ENCODE data around the gene DCLK2.

The DCLK2 gene

GRCh38 chr4:150090836-150091235 is 12.6 kb downstream of the DCLK2 start:
- Histone ChIP-seq H3K4me1 (ENCODE audit: insufficient read depth, low read length) (peaks cover 4% of the 10 kb centered on the region), H3K4me3 (ENCODE audit: low read depth in 1 of 2, low read length in 2 of 2) (no peak overlapping the region), H3K9me3 (ENCODE audit: low read length) (no peaks in the 10 kb centered on the region), H3K27me3 (ENCODE audit: control insufficient read depth in 1 of 2, insufficient read depth in 2 of 2, low read length in 2 of 2) (no peaks in the 10 kb centered on the region), H3K9ac (ENCODE audit: low read length) (no peak overlapping the region), H3K36me3 (ENCODE audit: insufficient read depth, low read length) (no peaks in the 10 kb centered on the region), H3K27ac (ENCODE audit: low read depth, low read length) (no peak overlapping the region)

- H3K4me3 ChIP-seq (ENCODE audit: low read depth in 1 of 2, low read length in 2 of 2): no peak overlapping the region
- no peaks in the 10 kb centered on the region for H3K36me3 ChIP-seq (ENCODE audit: insufficient read depth, low read length)
- H3K4me1 ChIP-seq (ENCODE audit: insufficient read depth, low read length): peaks cover 2% of the 10 kb centered on the region
- no peak overlapping the region for H3K9ac ChIP-seq (ENCODE audit: low read length)
- no peak overlapping the region for H3K27ac ChIP-seq (ENCODE audit: low read depth, low read length)
- no peaks in the 10 kb centered on the region for H3K9me3 ChIP-seq (ENCODE audit: low read length)
- H3K27me3 ChIP-seq (ENCODE audit: control insufficient read depth in 1 of 2, insufficient read depth in 2 of 2, low read length in 2 of 2): no peaks in the 10 kb centered on the region
Observed at GRCh38 chr4:150094676-150095075, 16.4 kb downstream of the DCLK2 start.

- no peak overlapping the region for H3K27ac ChIP-seq (ENCODE audit: low read depth, low read length)
- H3K36me3 ChIP-seq (ENCODE audit: insufficient read depth, low read length): no peaks in the 10 kb centered on the region
- no peak overlapping the region for H3K9ac ChIP-seq (ENCODE audit: low read length)
- H3K9me3 ChIP-seq (ENCODE audit: low read length): no peaks in the 10 kb centered on the region
- no peaks in the 10 kb centered on the region for H3K4me1 ChIP-seq (ENCODE audit: insufficient read depth, low read length)
- H3K27me3 ChIP-seq (ENCODE audit: control insufficient read depth in 1 of 2, insufficient read depth in 2 of 2, low read length in 2 of 2): no peaks in the 10 kb centered on the region
- no peak overlapping the region for H3K4me3 ChIP-seq (ENCODE audit: low read depth in 1 of 2, low read length in 2 of 2)
Observed at GRCh38 chr4:150096625-150097024, 18.4 kb downstream of the DCLK2 start.

GRCh38 chr4:150098214-150098613 is 20.0 kb downstream of the DCLK2 start:
- Histone ChIP-seq H3K36me3 (ENCODE audit: insufficient read depth, low read length) (no peaks in the 10 kb centered on the region), H3K4me3 (ENCODE audit: low read depth in 1 of 2, low read length in 2 of 2) (no peak overlapping the region), H3K4me1 (ENCODE audit: insufficient read depth, low read length) (no peaks in the 10 kb centered on the region), H3K9me3 (ENCODE audit: low read length) (no peaks in the 10 kb centered on the region), H3K27me3 (ENCODE audit: control insufficient read depth in 1 of 2, insufficient read depth in 2 of 2, low read length in 2 of 2) (no peaks in the 10 kb centered on the region), H3K9ac (ENCODE audit: low read length) (no peak overlapping the region), H3K27ac (ENCODE audit: low read depth, low read length) (no peak overlapping the region)

GRCh38 chr4:150104404-150105027 is 26.3 kb downstream of the DCLK2 start:
- Histone ChIP-seq H3K36me3 (ENCODE audit: insufficient read depth, low read length) (no peaks in the 10 kb centered on the region), H3K27me3 (ENCODE audit: control insufficient read depth in 1 of 2, insufficient read depth in 2 of 2, low read length in 2 of 2) (no peaks in the 10 kb centered on the region), H3K4me1 (ENCODE audit: insufficient read depth, low read length) (peaks cover 7% of the 10 kb centered on the region), H3K4me3 (ENCODE audit: low read depth in 1 of 2, low read length in 2 of 2) (no peak overlapping the region), H3K9ac (ENCODE audit: low read length) (no peak overlapping the region), H3K9me3 (ENCODE audit: low read length) (no peaks in the 10 kb centered on the region), H3K27ac (ENCODE audit: low read depth, low read length) (no peak overlapping the region)

- Histone ChIP-seq H3K9me3 (ENCODE audit: low read length) (no peaks in the 10 kb centered on the region), H3K27me3 (ENCODE audit: control insufficient read depth in 1 of 2, insufficient read depth in 2 of 2, low read length in 2 of 2) (no peaks in the 10 kb centered on the region), H3K9ac (ENCODE audit: low read length) (no peak overlapping the region), H3K27ac (ENCODE audit: low read depth, low read length) (no peak overlapping the region), H3K4me3 (ENCODE audit: low read depth in 1 of 2, low read length in 2 of 2) (no peak overlapping the region), H3K4me1 (ENCODE audit: insufficient read depth, low read length) (peaks cover 7% of the 10 kb centered on the region), H3K36me3 (ENCODE audit: insufficient read depth, low read length) (no peaks in the 10 kb centered on the region)
Observed at GRCh38 chr4:150106886-150107285, 28.6 kb downstream of the DCLK2 start.

- Histone ChIP-seq H3K36me3 (ENCODE audit: insufficient read depth, low read length) (no peaks in the 10 kb centered on the region), H3K4me3 (ENCODE audit: low read depth in 1 of 2, low read length in 2 of 2) (no peak overlapping the region), H3K9ac (ENCODE audit: low read length) (no peak overlapping the region), H3K4me1 (ENCODE audit: insufficient read depth, low read length) (peaks cover 7% of the 10 kb centered on the region), H3K9me3 (ENCODE audit: low read length) (no peaks in the 10 kb centered on the region), H3K27me3 (ENCODE audit: control insufficient read depth in 1 of 2, insufficient read depth in 2 of 2, low read length in 2 of 2) (no peaks in the 10 kb centered on the region), H3K27ac (ENCODE audit: low read depth, low read length) (no peak overlapping the region)
Observed at GRCh38 chr4:150108691-150109090, 30.4 kb downstream of the DCLK2 start.

- Histone ChIP-seq H3K4me1 (ENCODE audit: insufficient read depth, low read length) (peaks cover 14% of the 10 kb centered on the region), H3K9ac (ENCODE audit: low read length) (no peak overlapping the region), H3K27me3 (ENCODE audit: control insufficient read depth in 1 of 2, insufficient read depth in 2 of 2, low read length in 2 of 2) (no peaks in the 10 kb centered on the region), H3K27ac (ENCODE audit: low read depth, low read length) (no peak overlapping the region), H3K36me3 (ENCODE audit: insufficient read depth, low read length) (no peaks in the 10 kb centered on the region), H3K9me3 (ENCODE audit: low read length) (no peaks in the 10 kb centered on the region), H3K4me3 (ENCODE audit: low read depth in 1 of 2, low read length in 2 of 2) (no peak overlapping the region)
Observed at GRCh38 chr4:150114641-150115040, 36.4 kb downstream of the DCLK2 start.

- no peaks in the 10 kb centered on the region for H3K27me3 ChIP-seq (ENCODE audit: control insufficient read depth in 1 of 2, insufficient read depth in 2 of 2, low read length in 2 of 2)
- peaks cover 15% of the 10 kb centered on the region for H3K4me1 ChIP-seq (ENCODE audit: insufficient read depth, low read length)
- no peaks in the 10 kb centered on the region for H3K9me3 ChIP-seq (ENCODE audit: low read length)
- H3K36me3 ChIP-seq (ENCODE audit: insufficient read depth, low read length): no peaks in the 10 kb centered on the region
- no peak overlapping the region for H3K4me3 ChIP-seq (ENCODE audit: low read depth in 1 of 2, low read length in 2 of 2)
- no peak overlapping the region for H3K27ac ChIP-seq (ENCODE audit: low read depth, low read length)
- no peak overlapping the region for H3K9ac ChIP-seq (ENCODE audit: low read length)
Observed at GRCh38 chr4:150115851-150116250, 37.6 kb downstream of the DCLK2 start.

GRCh38 chr4:150116506-150116905 is 38.3 kb downstream of the DCLK2 start:
- Histone ChIP-seq H3K9me3 (ENCODE audit: low read length) (no peaks in the 10 kb centered on the region), H3K36me3 (ENCODE audit: insufficient read depth, low read length) (no peaks in the 10 kb centered on the region), H3K27me3 (ENCODE audit: control insufficient read depth in 1 of 2, insufficient read depth in 2 of 2, low read length in 2 of 2) (no peaks in the 10 kb centered on the region), H3K9ac (ENCODE audit: low read length) (no peak overlapping the region), H3K4me3 (ENCODE audit: low read depth in 1 of 2, low read length in 2 of 2) (no peak overlapping the region), H3K27ac (ENCODE audit: low read depth, low read length) (no peak overlapping the region), H3K4me1 (ENCODE audit: insufficient read depth, low read length) (peaks cover 15% of the 10 kb centered on the region)

- Histone ChIP-seq H3K4me1 (ENCODE audit: insufficient read depth, low read length) (peaks cover 15% of the 10 kb centered on the region), H3K9me3 (ENCODE audit: low read length) (no peaks in the 10 kb centered on the region), H3K36me3 (ENCODE audit: insufficient read depth, low read length) (no peaks in the 10 kb centered on the region), H3K4me3 (ENCODE audit: low read depth in 1 of 2, low read length in 2 of 2) (no peak overlapping the region), H3K27ac (ENCODE audit: low read depth, low read length) (no peak overlapping the region), H3K9ac (ENCODE audit: low read length) (no peak overlapping the region), H3K27me3 (ENCODE audit: control insufficient read depth in 1 of 2, insufficient read depth in 2 of 2, low read length in 2 of 2) (no peaks in the 10 kb centered on the region)
Observed at GRCh38 chr4:150117094-150117493, 38.8 kb downstream of the DCLK2 start.

- H3K27ac ChIP-seq (ENCODE audit: low read depth, low read length): no peak overlapping the region
Observed at GRCh38 chr4:150117629-150118028, 39.4 kb downstream of the DCLK2 start.

More at GRCh38 chr4:150117629-150118028, 39.4 kb downstream of the DCLK2 start:
- peaks cover 15% of the 10 kb centered on the region for H3K4me1 ChIP-seq (ENCODE audit: insufficient read depth, low read length)
- no peaks in the 10 kb centered on the region for H3K36me3 ChIP-seq (ENCODE audit: insufficient read depth, low read length)
- H3K4me3 ChIP-seq (ENCODE audit: low read depth in 1 of 2, low read length in 2 of 2): no peak overlapping the region
- H3K9me3 ChIP-seq (ENCODE audit: low read length): no peaks in the 10 kb centered on the region
- no peaks in the 10 kb centered on the region for H3K27me3 ChIP-seq (ENCODE audit: control insufficient read depth in 1 of 2, insufficient read depth in 2 of 2, low read length in 2 of 2)
- H3K9ac ChIP-seq (ENCODE audit: low read length): no peak overlapping the region
